HG03575 (cell line): ENCODE results near the gene AMFR.

Experiments used
- ATAC-seq: cut with Tn5 transposase; IDR thresholded peaks from one replicate; pipeline ENCODE4 v1.9.1; 2021; ENCODE audit not compliant: unreplicated experiment, insufficient number of reproducible peaks, low FRiP score; ENCODE audit errors: extremely low read depth

AMFR gene

GRCh38 chr16:56321571-56321970 lies 103.8 kb downstream of the AMFR start:
- ATAC-seq, result no peak

DNA sequence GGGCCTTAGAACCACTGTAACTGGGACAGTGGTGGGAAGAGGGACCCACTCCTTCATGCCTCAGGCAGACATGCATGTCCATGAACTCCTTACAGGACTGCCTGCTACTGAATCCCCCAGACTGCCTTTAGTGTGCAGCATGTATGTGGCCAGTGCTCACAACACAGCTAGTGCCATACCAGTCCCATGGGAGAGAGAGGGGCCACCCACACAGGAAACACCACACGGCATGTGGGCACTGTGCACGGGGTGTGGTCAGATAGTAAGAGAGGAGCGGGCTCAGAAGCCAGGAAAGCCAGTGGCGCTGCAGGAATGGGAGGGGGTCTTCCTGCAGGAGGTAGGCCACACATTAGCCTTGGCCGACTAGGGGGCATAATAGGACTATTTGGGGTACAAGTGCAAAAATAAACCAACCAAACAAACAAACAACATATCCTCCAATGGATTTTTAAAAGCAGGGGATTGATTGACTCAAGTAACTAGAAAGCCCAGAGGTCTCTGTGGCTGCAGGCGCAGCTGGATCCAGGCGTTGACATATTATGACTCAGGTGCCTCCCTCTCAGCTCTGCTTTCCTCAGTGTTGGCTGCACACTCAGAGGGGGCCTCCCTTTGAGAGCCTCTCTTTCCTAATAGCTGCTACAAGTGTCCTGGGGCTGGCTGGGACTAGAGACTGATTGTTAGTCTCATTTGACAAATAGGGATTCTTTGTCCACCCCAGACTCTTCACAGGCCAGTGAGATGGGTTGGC lies 104.4 kb downstream of the AMFR start:
- no peak for ATAC-seq

DNA sequence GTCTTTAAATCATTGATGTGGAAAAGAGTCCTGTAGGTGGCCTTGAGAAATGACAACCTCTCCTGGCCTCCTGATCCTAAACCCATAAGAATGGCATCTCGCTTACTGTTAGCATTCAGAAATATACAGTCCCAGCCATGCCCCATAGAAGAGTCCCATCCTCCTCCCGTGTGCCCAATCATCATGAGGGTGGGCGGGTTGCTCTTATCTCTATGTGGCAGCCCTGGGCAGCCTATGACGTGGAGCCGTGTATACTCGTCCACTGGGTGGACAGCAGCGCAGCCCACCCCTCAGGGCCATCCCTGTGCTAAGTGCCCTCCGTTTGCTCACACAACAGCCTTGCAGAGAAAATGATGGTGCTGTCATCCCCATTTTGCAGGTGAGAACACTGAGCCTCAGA lies 105.3 kb downstream of the AMFR start:
- ATAC-seq, result no peak

- ATAC-seq, result no peak
These were observed 106.0 kb downstream of the AMFR start for GRCh38 chr16:56319376-56319775.

DNA sequence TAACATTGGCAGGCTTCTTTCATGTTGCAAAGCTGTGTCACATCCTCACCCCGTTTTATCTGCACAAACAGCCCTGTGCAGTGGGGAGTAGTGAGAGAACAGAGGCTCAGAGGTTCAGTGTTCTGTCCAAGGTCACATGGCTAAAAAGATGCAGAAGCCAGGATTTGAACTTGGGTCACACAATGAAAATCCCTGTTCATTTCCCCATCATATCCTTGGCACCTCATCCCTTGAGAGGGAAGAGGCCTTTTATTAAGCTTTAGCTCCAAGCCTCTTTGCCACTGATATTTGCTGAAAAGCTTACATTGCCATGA lies 106.6 kb downstream of the AMFR start:
- ATAC-seq, result no peak

- ATAC-seq, result no peak
These were observed 107.1 kb downstream of the AMFR start for GRCh38 chr16:56317998-56318826.

- ATAC-seq, result no peak
These were observed 108.8 kb downstream of the AMFR start for GRCh38 chr16:56316545-56316944.

GRCh38 chr16:56315955-56316354 lies 109.4 kb downstream of the AMFR start:
- ATAC-seq, result no peak

- ATAC-seq, result no peak
These were observed 111.0 kb downstream of the AMFR start for GRCh38 chr16:56314244-56314850.

- no peak for ATAC-seq
These were observed 112.8 kb downstream of the AMFR start for GRCh38 chr16:56312556-56312955.

DNA sequence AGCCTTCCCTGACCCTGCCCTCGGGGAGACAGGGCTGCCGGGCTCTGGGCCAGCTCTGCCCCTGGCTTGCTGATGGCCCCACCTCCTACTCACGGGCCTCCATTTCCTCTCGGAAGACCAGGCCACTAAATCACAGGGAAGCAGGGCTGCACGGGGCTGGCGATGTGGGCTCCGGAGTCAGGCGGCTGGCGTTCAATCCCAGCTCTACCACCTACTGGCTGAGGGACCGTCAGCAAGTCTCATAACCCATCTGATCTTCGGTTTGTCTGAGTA lies 113.4 kb downstream of the AMFR start:
- no peak for ATAC-seq
